Right atrium auricular region (tissue), 2 donors: Measurements from ENCODE around the gene CENPQ. TPM values are rescaled to one million over a fixed set of nuclear protein-coding genes. Genes with fewer than 3 reads are reported as not detected.

Experiments used
- DNase-seq: peaks from one replicate; pipeline ENCODE4 v3.0.0-alpha.2; 2019; ENCODE audit warnings: low spot score
- H3K27ac ChIP-seq, 2 donors: fragments of 200-600 bp; sonication (generic); 1 replicate in 1 of 2; 2 replicates in 1 of 2; pipeline ENCODE4 v1.5.1; 2016 to 2019
- H3K27me3 ChIP-seq, 2 donors: fragments of 200-600 bp; sonication (generic); one replicate each; pipeline versions ENCODE4 v1.5.1 to v1.6.0; 2017 to 2019
- H3K36me3 ChIP-seq: fragments of 200-600 bp; sonication (generic); one replicate; pipeline ENCODE4 v1.5.1; 2016
- H3K4me1 ChIP-seq, 2 donors: fragments of 200-600 bp; sonication (generic); one replicate each; pipeline versions ENCODE4 v1.5.1 to v1.6.0; 2017 to 2019
- H3K4me3 ChIP-seq, 2 donors: fragments of 200-600 bp; sonication (generic); 1 replicate in 1 of 2; 2 replicates in 1 of 2; pipeline ENCODE4 v1.5.1; 2017 to 2019; ENCODE audit warnings: mild to moderate bottlenecking in 1 of 2, moderate library complexity in 1 of 2
- H3K9me3 ChIP-seq, 2 donors: fragments of 200-600 bp; sonication (generic); one replicate each; pipeline ENCODE4 v1.5.1; 2019
- CTCF ChIP-seq, 2 donors: fragments of 200-600 bp; sonication (generic); IDR thresholded peaks; one replicate each; pipeline ENCODE4 v1.5.1; 2019; ENCODE audit warnings: antibody characterized with exemption in 2 of 2
- total RNA-seq, 2 donors: library from RNA; depleted of rRNA; stranded (reverse); fragments of >200 nt; gene quantifications; one replicate each; pipeline ENCODE4 v1.1.0, GENCODE V29; 2016

Gene CENPQ
- total RNA-seq, 2 donors from 2014 or later, result 2.9 to 5.3 TPM

DNA sequence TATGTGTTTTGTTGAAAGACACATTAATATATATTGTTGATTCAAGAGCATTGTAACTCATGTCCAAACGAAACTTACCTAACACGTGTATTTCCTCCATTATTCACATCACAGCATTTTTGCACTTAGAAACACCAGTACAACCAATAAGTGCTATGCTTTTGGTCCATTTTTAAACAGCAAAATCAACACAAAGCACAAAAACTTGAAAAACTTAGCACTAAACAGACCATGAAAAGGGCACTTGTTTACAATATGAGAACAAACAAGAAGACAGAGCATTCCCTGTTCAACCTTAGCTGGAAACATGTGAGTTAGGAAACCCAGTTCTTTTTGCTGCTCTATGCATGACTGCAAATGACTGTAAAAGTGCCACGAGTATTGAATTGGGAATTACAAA is 46.2 kb downstream of the CENPQ start:
- no peak for DNase-seq
- Histone ChIP-seq H3K27me3 (no peaks in the 10 kb centered on the region), H3K27ac (no peak overlapping the region), H3K9me3 (no peaks in the 10 kb centered on the region), H3K4me1 (no peaks in the 10 kb centered on the region), H3K4me3 (no peak overlapping the region), H3K36me3 (no peaks in the 10 kb centered on the region)
- no peak for TF ChIP-seq CTCF (IDR thresholded peaks at IDR 0.05)

DNA sequence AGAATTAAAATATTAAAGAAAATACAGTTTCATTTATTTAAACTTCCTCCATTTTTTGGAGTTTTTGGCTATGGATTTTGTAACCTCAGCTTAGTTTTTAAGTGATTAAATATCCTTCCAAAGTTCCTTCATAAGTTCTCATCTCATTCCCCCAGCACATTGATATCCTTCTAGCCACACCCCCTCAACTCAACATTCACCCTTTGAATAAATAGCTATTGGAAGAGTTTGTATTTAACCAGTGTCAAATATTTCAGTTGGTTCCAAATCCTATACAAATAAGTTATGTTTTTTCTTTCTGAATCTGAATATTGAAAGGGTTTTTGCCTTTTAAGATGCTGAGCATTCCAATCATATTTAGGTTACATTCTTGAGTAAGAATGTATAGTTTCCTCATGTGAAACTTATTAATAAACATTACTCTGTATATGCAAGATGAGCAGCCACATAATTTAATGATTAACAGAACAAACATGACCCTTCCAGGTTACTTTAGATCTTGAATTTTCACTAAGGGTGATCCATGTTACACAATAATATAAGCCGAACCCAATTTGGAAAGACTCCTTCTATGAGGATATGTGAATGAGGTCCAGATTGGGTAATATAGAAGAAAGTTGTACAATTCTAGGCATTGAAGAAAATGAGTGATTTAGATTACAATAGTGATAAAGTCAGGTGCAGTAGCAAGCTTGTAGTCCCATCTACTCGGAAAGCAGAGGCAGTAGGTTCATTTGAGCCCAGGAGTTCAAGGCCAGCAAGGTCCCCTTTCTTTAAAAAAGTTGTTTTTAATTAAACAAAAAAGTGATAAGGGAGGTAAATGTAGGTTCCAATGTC is 50.2 kb downstream of the CENPQ start:
- Histone ChIP-seq H3K9me3 (no peaks in the 10 kb centered on the region), H3K4me1 (no peaks in the 10 kb centered on the region), H3K27ac (no peak overlapping the region), H3K4me3 (no peak overlapping the region), H3K36me3 (no peaks in the 10 kb centered on the region), H3K27me3 (no peaks in the 10 kb centered on the region)
- DNase-seq, result no peak
- no peak for TF ChIP-seq CTCF (IDR thresholded peaks at IDR 0.05)

GRCh38 chr6:49514571-49515484 is 51.7 kb downstream of the CENPQ start:
- no peak for DNase-seq
- H3K27ac ChIP-seq, result no peak overlapping the region
- no peak for TF ChIP-seq CTCF (IDR thresholded peaks at IDR 0.05)
- no peaks in the 10 kb centered on the region for H3K36me3 ChIP-seq
- H3K9me3 ChIP-seq, result no peaks in the 10 kb centered on the region
- no peak overlapping the region for H3K4me3 ChIP-seq
- no peaks in the 10 kb centered on the region for H3K4me1 ChIP-seq
- no peaks in the 10 kb centered on the region for H3K27me3 ChIP-seq

DNA sequence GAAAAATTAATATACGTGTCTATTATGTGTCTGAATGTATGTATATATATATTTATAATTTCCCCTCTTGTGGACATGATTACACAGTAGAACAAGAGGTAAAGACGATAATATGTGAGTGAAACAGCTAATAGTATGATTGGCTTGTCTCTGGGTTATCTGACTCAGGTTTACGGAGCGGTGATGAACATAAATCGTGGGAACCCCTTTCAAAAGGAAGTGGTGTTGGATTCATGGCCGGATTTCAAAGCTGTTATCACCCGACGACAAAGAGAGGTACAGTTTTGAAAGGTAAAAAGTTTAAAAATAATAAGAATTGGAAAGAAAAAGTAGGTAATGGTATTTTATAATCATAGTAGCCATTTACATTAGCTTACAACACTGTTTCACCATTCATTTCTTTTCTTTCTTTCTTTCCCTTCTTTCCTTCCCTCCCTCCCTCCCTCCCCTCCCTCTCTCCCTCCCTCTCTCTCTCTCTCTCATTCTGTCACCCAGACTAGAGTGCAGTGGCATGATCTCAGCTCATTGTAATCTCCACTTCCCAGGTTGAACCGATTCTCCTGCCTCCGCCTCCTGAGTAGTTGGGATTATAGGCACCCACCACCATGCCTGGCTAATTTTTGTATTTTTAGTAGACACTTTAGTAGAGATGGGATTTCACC is 52.4 kb downstream of the CENPQ start:
- TF ChIP-seq CTCF (IDR thresholded peaks at IDR 0.05), result no peak
- Histone ChIP-seq H3K36me3 (no peaks in the 10 kb centered on the region), H3K9me3 (no peaks in the 10 kb centered on the region), H3K27me3 (no peaks in the 10 kb centered on the region), H3K4me1 (no peaks in the 10 kb centered on the region), H3K27ac (no peak overlapping the region), H3K4me3 (no peak overlapping the region)
- no peak for DNase-seq

DNA sequence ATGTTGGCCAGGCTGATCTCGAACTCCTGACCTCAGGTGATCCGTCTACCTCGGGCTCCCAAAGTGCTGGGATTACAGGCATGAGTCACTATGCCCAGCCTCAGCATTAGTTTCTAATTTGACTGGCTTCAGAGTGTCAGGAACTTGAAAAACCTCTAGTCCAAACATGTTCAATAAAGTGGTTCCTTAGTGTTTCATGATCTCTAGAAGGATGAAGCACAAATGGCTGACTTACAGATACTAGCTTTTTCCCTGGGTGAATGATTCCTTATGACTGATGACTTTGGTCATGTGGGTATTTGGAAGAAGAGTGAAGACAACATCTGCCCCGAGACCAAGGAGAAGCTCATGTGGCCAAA is 53.0 kb downstream of the CENPQ start:
- no peak overlapping the region for H3K27ac ChIP-seq
- H3K4me3 ChIP-seq, result no peak overlapping the region
- no peak for DNase-seq
- TF ChIP-seq CTCF (IDR thresholded peaks at IDR 0.05), result no peak
- no peaks in the 10 kb centered on the region for H3K36me3 ChIP-seq
- no peaks in the 10 kb centered on the region for H3K4me1 ChIP-seq
- H3K9me3 ChIP-seq, result no peaks in the 10 kb centered on the region
- H3K27me3 ChIP-seq, result no peaks in the 10 kb centered on the region
